Choroid plexus epithelial cell (primary cell): ENCODE results near the gene ACTL10.

Experiments
- DNase-seq: peaks from one replicate; pipeline ENCODE4 v3.0.0-alpha.2; 2010; ENCODE audit warnings: low read depth
- H3K4me3 ChIP-seq: 2 replicates; pipeline ENCODE4 v1.5.1; 2011; ENCODE audit warnings: low read depth, mild to moderate bottlenecking, control low read depth, low read length, moderate library complexity
- TF ChIP-seq, protein P1 (sequence below): conservative IDR thresholded peaks from 2 replicates; pipeline ENCODE4 v1.5.1; 2011; ENCODE audit warnings: low read depth, mild to moderate bottlenecking, control low read depth, inconsistent platforms, low read length, moderate library complexity

Gene ACTL10

GRCh38 chr20:33655164-33655563 lies 11.6 kb upstream of the ACTL10 start:
- no peak for DNase-seq
- H3K4me3 ChIP-seq = no peak overlapping the region
- TF ChIP-seq, protein P1, sequence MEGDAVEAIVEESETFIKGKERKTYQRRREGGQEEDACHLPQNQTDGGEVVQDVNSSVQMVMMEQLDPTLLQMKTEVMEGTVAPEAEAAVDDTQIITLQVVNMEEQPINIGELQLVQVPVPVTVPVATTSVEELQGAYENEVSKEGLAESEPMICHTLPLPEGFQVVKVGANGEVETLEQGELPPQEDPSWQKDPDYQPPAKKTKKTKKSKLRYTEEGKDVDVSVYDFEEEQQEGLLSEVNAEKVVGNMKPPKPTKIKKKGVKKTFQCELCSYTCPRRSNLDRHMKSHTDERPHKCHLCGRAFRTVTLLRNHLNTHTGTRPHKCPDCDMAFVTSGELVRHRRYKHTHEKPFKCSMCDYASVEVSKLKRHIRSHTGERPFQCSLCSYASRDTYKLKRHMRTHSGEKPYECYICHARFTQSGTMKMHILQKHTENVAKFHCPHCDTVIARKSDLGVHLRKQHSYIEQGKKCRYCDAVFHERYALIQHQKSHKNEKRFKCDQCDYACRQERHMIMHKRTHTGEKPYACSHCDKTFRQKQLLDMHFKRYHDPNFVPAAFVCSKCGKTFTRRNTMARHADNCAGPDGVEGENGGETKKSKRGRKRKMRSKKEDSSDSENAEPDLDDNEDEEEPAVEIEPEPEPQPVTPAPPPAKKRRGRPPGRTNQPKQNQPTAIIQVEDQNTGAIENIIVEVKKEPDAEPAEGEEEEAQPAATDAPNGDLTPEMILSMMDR = no peak

- TF ChIP-seq, protein P1 = no peak
- H3K4me3 ChIP-seq = no peak overlapping the region
- DNase-seq = no peak
Measured at GRCh38 chr20:33656010-33656782, 10.5 kb upstream of the ACTL10 start.

- no peak overlapping the region for H3K4me3 ChIP-seq
- DNase-seq = no peak
- TF ChIP-seq, protein P1 = no peak
Measured at GRCh38 chr20:33656783-33657703, 9.7 kb upstream of the ACTL10 start.

DNA sequence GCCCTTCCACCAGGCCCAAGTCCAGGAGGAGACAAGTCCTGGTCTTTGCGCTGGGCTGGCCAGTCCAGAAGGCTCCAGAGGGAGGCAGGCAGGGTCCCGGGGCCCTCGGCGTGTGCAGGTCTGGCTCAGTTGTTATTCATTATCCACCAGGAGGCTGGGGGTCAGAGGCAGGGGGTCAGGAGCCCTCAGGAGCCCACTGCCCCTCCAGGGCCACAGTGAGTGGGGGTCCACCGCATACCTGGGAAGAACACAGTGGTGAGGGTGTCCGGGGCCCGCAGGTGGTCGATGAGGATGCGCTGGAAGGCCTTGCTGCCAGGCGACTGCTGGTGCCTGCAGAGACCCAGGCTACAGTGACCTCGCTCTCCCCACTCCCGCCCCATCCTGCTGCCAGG lies 9.0 kb upstream of the ACTL10 start:
- DNase-seq = no peak
- no peak overlapping the region for H3K4me3 ChIP-seq
- TF ChIP-seq, protein P1 = no peak

DNA sequence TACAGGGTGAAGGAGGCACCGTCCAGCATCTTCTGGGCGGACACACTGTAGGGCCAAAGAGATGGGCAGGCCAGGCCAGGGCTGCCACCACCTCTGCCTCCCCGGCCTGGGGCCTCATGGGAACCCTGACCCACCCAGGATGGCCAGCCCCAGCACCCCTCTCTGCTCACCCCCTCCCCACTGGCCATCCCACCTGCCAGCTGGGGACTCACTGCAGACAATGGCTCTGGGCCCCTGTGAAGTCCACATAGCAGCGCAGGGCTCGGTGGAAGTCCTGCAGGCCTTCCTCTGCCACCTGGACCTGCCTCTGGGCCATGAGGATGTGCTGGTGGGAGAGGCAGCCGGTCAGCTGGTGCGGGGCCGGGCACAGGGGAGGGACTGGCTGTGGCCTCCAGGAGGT lies 8.2 kb upstream of the ACTL10 start:
- no peak for DNase-seq
- no peak overlapping the region for H3K4me3 ChIP-seq
- TF ChIP-seq, protein P1 = no peak

- no peak for DNase-seq
- no peak overlapping the region for H3K4me3 ChIP-seq
- TF ChIP-seq, protein P1 = no peak
Measured at GRCh38 chr20:33658929-33659328, 7.8 kb upstream of the ACTL10 start.
